ENCODE measurements around the gene PLCD1. TPM values are rescaled to one million over a fixed set of nuclear protein-coding genes. Genes with fewer than 3 reads are reported as not detected.

Gene PLCD1
- total and polyA plus RNA-seq, 2 of the 13 experiments (the other 11 are each of a cell fraction or from before 2014, with no cell fraction given), result 10.1 to 12.4 TPM

DNA sequence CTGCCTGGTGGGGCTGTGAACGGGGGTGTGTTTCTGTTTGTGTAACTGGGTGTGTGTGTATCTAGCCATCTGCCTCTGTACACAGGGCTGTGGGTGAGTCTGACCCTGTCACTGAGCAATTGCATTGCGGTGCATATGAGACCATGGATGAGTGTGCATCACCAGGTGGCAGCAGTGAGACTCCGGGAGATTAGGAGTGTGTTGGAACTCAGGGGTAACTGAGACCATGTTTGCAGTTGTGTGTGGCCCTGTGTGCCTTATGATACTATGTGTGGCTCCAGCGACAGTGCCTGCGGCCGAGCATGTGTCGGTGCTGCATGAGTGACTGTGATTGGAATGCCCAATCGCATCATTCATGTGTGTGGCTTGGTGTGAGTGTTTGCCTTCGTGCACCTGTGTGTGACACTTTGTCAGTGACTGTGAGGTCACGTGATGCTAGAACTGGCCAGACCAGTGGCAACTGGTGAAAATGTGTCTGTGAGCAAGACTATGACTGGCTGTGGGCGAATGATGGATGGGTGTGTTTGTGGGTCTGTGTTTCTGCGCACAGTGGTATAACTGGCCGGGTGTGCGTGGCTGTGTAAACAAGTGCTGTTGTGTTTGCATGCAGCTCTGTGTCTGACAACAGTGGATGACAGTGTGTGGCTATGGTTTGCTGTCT, 24.9 kb downstream of the PLCD1 start (continued):
- TF ChIP-seq, protein P1, sequence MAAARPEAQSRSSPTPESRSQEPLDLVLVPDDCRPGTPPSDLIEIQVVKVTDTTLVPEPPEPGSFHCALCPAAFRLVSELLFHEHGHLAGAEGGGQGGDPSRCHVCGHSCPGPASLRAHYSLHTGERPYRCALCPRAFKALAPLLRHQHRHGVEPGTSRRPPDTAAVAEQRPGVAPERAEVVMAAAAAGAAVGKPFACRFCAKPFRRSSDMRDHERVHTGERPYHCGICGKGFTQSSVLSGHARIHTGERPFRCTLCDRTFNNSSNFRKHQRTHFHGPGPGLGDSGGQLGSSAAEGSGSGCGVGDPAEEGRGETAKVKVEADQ (CRISPR knock-in tag; IDR thresholded peaks at IDR 0.05; ENCODE audit: borderline replicate concordance), result no peak; the same call in 1 of the 2 replicates
- TF ChIP-seq ZBTB21 (CRISPR knock-in tag; IDR thresholded peaks at IDR 0.05) (no peak; the same call in none of the 2 replicates), NR2F6 (IDR thresholded peaks at IDR 0.05) (peak; percentile 43; the same call in 1 of the 2 replicates), NR2F6 (CRISPR knock-in tag; IDR thresholded peaks at IDR 0.05) (peak; percentile 59), SP1 (IDR thresholded peaks at IDR 0.05) (no peak), SP1 (CRISPR knock-in tag; IDR thresholded peaks at IDR 0.05) (peak; percentile 38), HNF4G (IDR thresholded peaks at IDR 0.05; ENCODE audit: borderline replicate concordance, low read depth, low read length) (no peak), HNF4G (CRISPR knock-in tag; IDR thresholded peaks at IDR 0.05; ENCODE audit: borderline replicate concordance, low read depth) (no peak), ZNF674 (CRISPR knock-in tag; IDR thresholded peaks at IDR 0.05; ENCODE audit: low read depth) (no peak), ZNF775 (CRISPR knock-in tag; IDR thresholded peaks at IDR 0.05; ENCODE audit: borderline replicate concordance) (no peak), RFX1 (IDR thresholded peaks at IDR 0.05) (no peak), LCORL (IDR thresholded peaks at IDR 0.05) (no peak), LCORL (CRISPR knock-in tag; IDR thresholded peaks at IDR 0.05) (no peak), ZNF678 (CRISPR knock-in tag; IDR thresholded peaks at IDR 0.05) (no peak), PHF8 (CRISPR knock-in tag; IDR thresholded peaks at IDR 0.05) (no peak)
- TF ChIP-seq, protein P2, sequence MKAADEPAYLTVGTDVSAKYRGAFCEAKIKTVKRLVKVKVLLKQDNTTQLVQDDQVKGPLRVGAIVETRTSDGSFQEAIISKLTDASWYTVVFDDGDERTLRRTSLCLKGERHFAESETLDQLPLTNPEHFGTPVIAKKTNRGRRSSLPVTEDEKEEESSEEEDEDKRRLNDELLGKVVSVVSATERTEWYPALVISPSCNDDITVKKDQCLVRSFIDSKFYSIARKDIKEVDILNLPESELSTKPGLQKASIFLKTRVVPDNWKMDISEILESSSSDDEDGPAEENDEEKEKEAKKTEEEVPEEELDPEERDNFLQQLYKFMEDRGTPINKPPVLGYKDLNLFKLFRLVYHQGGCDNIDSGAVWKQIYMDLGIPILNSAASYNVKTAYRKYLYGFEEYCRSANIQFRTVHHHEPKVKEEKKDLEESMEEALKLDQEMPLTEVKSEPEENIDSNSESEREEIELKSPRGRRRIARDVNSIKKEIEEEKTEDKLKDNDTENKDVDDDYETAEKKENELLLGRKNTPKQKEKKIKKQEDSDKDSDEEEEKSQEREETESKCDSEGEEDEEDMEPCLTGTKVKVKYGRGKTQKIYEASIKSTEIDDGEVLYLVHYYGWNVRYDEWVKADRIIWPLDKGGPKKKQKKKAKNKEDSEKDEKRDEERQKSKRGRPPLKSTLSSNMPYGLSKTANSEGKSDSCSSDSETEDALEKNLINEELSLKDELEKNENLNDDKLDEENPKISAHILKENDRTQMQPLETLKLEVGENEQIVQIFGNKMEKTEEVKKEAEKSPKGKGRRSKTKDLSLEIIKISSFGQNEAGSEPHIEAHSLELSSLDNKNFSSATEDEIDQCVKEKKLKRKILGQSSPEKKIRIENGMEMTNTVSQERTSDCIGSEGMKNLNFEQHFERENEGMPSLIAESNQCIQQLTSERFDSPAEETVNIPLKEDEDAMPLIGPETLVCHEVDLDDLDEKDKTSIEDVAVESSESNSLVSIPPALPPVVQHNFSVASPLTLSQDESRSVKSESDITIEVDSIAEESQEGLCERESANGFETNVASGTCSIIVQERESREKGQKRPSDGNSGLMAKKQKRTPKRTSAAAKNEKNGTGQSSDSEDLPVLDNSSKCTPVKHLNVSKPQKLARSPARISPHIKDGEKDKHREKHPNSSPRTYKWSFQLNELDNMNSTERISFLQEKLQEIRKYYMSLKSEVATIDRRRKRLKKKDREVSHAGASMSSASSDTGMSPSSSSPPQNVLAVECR (CRISPR knock-in tag; IDR thresholded peaks at IDR 0.05; ENCODE audit: borderline replicate concordance), result peak; percentile 20; the same call in 1 of the 2 replicates
- TF ChIP-seq, protein P3, sequence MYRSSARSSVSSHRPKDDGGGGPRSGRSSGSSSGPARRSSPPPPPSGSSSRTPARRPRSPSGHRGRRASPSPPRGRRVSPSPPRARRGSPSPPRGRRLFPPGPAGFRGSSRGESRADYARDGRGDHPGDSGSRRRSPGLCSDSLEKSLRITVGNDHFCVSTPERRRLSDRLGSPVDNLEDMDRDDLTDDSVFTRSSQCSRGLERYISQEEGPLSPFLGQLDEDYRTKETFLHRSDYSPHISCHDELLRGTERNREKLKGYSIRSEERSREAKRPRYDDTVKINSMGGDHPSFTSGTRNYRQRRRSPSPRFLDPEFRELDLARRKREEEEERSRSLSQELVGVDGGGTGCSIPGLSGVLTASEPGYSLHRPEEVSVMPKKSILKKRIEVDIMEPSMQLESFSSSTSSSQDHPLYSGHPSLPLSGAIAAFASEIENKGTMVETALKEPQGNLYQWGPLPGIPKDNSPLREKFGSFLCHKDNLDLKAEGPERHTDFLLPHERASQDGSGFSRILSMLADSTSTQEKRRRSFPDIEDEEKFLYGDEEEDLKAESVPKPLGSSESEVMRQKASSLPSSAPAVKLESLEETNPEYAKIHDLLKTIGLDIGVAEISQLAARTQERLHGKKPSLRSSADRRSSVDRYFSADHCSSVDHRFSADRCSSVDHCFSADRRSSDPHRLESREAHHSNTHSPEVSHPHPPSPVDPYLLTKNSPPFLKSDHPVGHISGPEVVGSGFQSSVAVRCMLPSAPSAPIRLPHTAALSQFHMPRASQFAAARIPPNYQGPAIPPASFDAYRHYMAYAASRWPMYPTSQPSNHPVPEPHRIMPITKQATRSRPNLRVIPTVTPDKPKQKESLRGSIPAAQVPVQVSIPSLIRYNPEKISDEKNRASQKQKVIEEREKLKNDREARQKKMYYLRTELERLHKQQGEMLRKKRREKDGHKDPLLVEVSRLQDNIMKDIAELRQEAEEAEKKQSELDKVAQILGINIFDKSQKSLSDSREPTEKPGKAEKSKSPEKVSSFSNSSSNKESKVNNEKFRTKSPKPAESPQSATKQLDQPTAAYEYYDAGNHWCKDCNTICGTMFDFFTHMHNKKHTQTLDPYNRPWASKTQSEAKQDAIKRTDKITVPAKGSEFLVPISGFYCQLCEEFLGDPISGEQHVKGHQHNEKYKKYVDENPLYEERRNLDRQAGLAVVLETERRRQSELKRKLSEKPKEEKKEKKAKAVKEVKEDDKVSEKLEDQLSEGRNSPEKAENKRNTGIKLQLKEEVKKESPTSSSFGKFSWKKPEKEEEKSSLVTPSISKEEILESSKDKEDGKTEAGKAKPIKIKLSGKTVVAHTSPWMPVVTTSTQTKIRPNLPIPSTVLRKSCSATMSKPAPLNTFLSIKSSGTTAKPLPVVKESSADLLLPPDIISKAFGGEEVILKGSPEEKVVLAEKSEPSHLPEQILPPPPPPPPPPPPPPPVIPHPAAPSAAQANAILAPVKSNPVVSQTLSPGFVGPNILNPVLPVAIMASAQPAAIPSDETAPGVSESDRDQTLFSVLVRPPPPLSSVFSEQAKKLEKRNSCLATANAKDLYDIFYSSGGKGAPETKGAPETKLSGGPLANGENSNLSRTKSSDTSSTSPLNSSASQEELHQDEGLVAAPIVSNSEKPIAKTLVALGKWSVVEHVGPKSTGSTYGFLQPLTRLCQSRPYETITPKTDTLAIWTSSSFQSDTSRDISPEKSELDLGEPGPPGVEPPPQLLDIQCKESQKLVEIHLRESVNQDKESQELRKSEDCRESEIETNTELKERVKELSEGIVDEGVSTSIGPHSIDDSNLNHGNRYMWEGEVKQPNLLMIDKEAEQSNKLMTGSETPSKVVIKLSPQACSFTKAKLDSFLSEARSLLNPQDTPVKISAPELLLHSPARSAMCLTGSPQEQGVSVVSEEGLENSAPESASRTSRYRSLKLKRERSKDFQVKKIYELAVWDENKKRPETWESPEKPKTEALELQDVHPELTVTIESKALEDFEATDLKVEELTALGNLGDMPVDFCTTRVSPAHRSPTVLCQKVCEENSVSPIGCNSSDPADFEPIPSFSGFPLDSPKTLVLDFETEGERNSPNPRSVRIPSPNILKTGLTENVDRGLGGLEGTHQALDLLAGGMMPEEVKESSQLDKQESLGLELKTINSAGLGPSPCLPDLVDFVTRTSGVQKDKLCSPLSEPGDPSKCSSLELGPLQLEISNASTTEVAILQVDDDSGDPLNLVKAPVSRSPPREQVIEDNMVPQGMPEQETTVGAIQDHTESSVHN (CRISPR knock-in tag; IDR thresholded peaks at IDR 0.05), result no peak

All from HepG2 (cell line).